NCI-H146 treated with DMSO at 0.1 percent for 48 hours (cell line): ENCODE results near the gene DHX29.

ENCODE experiments used
- DNase-seq: peaks from one replicate; lab custom pipeline; 2025; ENCODE audit not compliant: unreplicated experiment; lab: John Stamatoyannopoulos, UW

Gene DHX29

GRCh38 chr5:55211184-55211874, 96.2 kb downstream of the DHX29 start:
- peak; percentile 47 for DNase-seq
